NCI-H1417 treated with DMSO at 0.1 percent for 48 hours (cell line): Measurements from ENCODE around the gene ILKAP.

Experiments used
- DNase-seq: peaks from one replicate; lab custom pipeline; 2025; lab: John Stamatoyannopoulos, UW

Gene ILKAP

DNA sequence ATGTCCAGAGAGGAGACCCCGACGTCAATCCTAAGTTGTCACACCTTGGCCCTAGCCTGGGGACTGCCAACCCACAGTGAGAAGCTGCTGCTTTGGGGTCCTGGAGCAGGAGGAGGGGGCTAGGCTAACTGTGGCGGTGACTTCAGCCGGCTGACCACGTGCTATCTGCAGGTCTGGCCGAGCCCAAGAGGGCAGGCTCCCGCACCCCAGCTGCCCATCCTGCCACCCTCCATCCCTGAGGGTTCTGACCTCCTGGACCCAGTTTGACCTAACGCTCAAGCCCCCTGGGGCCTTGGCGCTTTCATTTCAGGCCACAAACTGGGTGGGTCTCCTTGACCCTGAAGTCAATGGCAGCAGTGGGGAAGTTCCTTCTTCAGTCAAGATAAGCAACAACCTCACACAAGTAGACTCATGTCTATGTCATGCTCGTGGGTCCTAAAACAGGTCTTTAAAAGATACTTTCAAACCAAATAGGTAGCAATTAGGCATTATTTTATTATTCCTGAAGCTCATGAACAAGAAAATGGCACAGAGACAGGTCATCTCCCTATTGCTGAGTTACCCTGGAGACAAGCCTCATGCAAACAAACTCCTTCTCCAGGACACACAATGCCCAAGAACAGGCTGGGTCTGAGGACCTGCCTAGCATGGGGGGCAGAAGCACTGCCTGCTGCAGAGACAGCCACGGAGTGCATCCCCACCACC lies 34.1 kb upstream of the ILKAP start:
- DNase-seq, result no peak

DNA sequence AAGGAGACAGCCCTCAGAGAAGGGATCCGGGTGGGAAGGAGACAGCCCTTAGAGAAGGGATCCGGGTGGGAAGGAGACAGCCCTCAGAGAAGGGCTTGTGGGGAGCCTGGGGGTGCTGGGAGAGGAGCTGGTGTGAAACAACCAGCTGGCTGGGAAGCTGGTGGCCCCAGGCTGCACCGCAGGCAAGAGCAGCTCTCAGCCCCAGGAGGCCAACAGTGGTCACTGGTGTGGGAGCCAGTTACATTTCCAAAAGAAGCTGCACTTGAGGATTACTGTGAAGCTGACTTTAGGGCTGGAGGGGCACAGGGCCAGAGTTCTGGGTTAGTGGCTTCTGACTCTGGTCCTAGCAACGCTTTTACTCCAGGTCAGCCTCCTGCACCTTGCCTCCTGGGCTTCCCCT lies 33.1 kb upstream of the ILKAP start:
- no peak for DNase-seq

DNA sequence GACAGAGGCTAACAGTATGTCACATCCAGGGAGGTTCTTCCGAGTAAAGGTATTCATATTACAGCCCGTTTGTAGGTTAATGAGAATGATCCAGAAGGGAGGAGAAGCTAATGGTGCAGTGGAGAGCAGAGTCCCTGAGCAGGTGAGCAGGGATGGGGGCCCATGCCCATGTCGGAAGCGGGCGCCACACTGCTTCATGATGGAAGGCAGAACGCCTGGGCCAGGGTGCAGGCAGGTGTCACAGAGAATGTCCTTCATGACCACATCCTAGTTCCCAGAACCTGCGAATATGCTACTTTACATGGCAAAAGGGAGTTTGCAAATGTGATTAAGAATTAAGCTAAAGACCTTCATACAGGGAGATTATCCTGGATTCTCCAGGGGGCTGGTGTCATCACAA lies 32.4 kb upstream of the ILKAP start:
- no peak for DNase-seq

DNA sequence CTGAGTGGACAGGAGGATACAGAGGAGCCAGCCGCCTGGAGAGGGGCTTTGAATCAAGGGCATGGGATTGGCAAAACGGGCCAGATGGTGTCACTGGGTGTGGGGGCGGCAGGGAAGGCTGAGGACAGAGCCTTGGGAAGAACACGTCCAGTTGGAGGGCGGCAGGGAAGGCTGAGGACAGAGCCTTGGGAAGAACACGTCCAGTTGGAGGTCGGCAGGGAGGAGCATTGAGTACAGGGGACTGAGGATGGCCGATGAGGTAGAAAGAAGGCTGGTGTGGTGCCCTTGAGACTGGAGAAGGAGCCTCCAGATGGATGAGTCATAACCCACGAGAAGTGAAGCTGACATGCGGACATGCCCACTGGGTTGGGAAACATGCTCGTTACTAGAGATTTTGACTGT lies 31.8 kb upstream of the ILKAP start:
- no peak for DNase-seq

DNA sequence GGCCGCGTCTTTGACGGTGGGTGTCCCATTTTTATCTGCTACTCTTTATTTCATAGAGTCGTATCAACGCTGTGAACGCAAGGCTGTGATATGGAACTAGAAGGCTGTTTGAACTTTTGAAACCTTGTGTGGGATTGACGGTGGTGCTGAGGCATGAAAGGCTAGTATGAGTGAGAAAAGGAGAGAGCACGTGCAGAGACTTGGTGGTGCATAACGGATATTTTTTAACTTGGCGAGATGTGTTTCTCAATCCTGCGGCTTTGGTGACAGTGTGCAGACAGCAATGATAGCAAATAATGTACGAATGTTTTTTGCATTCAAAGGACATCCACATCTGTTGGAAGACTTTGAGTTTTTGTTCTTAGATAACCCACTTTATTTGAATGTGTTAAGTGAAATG lies 30.1 kb upstream of the ILKAP start:
- DNase-seq, result no peak

DNA sequence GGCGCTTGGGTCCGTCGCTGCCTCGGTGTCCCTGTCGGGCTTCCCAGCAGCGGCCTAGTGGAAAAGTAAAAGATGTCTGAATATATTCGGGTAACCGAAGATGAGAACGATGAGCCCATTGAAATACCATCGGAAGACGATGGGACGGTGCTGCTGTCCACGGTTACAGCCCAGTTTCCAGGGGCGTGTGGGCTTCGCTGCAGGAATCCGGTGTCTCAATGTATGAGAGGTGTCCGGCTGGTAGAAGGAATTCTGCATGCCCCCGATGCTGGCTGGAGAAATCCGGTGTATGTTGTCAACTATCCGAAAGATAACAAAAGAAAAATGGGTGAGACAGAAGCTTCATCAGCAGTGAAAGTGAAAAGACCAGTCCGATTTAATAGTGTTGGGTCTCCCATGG lies 28.3 kb upstream of the ILKAP start:
- DNase-seq, result no peak

DNA sequence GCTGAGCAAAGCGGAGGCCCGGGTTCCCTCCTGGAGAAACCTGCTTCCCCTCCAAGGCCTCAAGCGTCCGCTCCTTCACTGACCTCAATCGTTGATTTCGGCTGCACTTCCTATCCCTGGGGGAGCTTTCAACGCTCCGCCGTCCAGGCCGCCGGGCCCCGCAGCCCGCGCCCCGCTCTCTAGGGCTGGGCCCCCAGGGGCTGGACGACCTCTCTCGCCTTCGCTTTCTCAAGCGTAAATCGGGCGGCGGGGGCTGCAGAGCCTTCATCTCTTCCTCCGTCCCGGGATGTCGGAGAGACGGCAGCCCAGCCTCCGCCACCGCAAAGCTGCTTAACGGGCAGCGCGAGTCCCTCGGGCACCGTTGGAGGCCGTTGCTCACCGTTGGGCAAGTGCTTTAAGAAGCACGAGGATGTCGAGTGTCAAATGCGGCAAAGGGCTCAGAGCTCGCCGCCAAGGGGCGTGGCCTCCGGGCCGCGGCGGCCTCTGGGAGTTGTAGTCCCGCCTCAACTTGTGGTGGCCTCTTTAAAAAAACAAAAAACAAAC lies 27.8 kb upstream of the ILKAP start:
- DNase-seq, result no peak

DNA sequence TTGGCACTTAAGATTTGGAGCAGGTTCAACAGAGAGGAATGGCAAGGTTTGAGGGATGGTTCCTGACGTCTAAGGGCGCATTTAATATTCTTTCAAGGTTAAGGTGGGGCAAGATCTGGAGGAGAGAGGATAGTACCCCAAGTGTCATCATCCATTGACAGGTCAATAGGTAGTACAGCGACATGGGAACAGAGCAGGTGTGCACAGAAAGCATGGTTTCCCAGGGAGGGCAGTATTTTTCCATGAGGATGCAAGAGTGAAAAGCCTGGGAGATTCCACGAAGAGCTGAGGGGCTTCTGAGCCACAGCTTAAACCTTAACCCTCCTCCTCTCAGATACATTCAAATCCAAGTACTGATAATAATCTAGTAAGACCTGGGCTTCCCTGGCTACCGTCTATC lies 27.2 kb upstream of the ILKAP start:
- no peak for DNase-seq

DNA sequence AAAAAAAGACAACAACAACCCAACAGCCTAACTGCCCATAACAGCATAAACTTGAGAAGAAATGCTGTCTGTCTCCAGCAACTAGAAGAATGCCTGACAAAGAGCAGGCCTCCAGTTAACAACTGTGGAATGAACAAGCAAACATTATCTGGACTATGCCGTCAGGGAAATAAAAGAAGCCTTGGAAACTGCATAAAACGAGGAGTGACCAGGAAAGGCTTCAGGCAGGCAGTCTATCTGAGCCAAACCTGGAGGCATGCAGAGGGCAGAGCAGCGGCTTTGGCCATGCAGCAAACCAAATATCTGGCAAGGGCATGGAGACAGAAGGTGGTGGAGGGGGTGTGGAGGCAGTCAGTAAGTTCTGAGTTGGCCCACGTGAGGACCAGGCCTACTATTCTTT lies 25.2 kb upstream of the ILKAP start:
- DNase-seq, result no peak

DNA sequence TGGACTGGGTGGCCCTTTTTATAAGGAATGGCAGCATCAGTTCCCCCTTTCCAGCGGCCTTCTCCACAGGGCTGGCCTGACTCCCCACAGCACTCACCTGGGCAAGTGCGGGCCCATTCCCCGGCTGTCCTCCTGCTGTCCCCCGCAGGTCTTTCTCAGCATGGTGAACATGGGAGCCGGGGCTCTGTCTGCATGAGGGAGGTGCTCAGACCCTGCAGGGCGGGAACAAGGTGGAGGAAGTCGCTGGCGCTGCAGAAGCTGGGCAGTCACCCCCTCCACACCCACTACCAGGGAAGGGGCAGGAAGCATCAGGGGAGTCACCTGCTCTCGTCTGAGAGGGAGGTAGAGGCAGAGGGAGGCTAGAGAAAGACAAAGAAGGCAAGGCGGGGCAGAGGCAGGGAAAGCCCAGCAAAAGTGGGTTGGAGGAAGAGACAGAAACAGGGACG lies 24.1 kb upstream of the ILKAP start:
- no peak for DNase-seq

DNA sequence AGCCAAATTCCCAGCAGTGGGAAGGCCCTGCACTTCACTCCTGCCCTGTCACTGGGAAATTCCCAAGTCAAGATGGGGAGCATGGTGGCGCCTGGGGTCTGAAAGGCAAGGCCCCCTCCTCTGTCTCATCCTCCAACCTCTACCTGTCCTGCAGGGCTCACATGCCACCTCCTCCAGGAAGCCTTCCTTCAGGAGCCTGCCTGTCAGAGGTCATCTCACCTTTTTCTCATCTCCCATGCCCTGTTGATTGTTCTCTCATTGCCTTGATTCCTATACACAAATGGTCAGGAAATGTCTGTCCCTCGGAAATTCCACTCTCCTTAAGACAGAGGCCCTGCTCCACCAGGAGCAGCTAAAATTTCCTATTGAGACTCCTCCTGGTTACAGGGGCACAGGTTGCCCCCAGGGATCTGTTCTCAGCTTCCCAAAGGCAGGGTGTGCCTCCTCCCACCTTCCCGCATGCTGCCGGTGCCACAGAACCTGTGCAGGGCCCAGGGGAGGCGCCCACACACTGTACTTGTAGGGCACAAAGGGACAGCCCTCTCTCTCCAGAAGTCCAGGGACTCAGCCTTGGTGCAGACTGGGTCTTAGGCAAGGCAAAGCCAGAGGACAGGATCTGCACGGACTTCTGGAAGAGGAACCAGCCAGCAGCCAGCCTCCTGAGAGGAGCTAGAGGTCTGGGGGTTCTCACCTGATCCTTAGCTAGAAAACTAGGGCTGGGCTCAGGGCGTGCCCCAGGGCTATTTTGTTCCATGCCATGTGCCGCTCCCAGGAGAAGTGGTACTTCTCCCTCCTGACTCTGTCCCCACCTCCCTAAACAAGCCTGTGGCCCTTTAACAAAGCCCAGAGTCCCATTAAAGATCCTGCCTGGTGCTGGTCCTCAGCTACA lies 23.4 kb upstream of the ILKAP start:
- DNase-seq, result no peak

DNA sequence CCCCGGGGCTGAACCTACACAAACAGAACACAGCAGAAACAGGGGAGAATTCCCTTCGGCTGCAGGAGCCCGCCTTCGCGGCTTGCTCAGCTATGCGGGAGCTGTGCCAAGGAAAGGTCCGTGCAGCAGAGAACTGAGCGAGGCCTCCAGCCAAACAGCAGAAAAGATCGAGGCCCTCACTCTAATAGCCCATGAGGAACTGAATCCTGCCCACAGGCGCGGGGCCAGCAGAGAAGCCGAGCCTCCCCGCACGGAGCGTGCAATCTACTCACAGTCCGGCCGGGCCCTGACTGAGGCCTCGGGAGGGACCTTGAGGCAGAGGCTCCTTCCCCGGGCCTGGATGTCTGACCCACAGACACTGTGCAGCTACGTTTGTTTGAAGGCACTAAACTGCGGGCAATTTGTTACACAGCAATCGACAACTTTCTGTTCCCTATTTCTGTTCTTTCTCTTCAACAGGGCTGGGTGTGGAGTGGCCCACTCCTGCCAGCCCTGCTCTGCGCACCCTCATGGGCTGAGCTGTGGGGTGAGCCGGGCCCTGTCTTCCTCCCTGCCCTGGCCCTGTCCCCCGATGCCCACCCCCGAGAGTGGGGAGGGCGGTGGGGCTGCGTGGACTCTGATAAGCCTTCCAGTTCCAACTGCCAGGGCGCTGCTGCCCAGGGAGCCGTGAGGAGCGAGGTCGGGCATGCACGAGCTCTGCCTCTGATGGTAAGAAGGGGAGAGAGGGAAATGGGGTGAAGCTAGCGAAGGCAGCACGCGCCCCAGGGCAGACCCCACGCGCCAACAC lies 22.6 kb upstream of the ILKAP start:
- no peak for DNase-seq

DNA sequence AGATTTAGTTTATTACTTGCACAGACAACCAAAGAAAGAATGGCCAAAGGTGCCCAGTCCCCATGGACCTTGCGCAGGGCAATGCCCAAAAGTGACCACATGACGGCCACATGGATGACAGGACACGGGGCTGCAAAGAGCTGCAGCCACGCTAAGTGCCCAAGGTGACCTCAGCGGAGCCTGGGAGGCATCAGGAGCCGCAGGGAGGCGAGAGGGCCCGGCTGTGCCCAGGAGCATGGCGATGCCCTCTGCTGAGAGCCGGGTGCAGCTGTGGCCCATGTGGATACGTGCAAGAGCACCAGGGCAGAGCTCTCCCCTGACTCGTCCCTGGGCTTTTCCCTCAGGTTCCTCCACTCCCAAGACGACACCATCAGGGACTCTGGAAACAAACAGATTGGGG lies 21.6 kb upstream of the ILKAP start:
- DNase-seq, result no peak

DNA sequence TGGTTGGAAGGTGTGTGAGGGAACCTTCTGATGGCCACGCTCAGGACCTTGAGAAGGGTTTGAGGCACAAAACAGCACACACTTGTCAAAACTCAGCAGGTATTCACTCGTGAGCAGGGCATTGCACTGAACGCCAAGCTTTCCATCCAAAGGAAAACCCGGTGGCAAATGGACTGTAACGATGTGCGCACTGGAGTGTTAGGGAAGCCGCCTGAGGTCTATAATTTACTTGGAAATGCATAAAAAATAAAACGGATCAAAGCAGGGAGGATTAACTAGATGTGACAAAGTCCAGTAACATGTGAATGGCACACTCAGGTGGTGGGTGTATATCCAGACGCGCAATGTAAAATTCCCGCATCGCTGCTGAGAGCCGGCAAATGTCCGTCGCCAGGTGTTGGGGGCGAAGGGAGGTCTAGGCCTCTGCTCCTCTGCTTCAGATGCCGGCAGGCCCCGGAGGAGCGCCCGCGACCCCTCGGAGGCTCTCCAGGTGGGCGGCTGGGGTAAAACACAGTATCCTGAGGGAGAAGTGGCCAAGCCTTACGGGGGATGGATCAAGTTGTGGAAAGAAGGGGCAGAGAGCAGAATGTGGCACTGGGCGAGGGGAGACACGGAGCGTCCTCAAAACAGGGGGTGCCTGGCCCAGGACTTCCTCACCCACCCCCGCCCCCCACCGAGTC lies 21.0 kb upstream of the ILKAP start:
- DNase-seq, result no peak

DNA sequence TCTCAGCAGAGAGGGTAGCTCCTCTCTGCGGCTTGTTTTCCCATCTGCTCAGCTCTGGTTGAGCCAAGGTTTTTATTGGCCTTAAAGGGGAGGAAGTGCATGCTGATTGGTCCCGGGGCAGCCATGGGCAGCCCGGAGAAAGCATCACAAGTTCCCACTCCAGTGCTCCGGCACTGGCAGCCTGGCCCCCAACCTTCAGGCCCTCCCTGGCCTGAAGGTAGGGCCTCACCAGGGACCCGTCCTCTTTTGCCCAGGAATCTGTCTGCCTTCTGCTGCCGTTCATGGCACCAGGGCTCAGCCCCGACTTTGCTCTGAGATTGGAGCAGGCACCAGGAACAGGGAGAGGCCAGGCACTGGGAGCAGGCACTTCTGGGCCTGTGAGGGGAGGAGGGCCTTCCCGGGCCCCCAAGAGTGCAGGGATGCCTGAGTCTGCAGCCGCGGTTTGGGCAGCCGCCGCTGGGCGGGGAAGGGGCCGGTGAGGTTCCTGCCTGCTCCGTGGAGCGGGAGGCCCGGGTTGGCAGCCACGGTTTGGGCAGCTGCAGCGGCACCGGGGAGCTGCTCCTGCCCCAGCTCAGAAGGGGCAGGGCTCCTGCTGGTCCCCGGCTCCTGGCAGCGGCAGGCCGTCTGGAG lies 17.5 kb upstream of the ILKAP start:
- DNase-seq, result no peak

DNA sequence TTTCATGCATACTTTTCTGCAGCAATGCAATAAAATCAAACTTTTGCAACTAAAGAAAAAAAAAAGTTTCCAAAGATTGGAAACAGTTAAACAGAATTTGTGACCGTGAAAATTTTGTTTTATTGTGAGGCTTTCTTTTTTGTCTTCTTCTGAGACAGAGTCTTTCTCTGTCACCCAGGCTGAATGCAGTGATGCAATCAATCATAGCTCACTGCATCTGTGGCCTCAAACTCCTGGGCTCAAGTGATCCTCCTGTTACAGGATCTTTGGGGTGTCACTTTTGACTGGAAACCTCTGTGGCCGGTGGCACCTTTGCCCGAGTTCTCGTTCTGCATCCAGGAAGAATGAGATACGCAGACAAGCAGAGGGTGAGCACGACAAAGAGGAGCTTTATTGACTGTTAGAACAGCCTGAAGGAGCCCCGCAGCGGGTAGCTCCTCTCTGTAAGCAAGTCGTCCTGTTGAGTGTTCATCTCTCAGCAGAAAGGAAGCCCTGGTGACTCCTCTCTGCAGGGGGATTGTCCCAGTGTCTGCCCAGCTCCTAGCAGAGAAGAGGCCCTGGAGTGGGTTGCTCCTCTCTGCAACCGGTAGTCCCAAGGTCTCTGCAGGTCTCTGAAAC lies 16.9 kb upstream of the ILKAP start:
- no peak for DNase-seq

DNA sequence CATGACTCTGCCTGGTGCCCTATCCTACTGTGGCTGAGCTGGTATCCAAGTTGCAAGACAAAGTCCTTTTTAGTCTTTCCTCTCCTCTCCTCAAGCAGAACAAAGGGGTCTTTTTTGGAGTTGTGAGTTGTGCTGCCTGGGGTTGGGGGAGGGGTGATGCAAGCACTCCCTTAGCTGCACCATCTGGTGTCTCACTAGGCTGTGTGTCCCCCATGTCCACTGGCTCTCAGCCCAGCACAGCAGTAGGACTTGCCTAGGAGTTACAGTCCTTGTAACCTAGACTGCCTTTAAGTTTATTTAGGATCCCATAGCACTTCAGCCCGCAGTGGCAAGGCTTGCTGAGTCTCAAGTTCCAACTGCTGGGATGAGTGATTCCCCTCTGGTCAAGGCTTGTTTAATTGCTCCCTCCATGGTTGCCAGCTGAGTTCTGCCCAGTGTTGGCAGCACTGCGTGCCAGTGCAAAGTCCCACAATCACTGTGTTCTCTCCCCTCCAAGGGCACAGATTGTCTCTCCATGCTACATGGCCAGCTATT lies 13.2 kb upstream of the ILKAP start:
- no peak for DNase-seq

DNA sequence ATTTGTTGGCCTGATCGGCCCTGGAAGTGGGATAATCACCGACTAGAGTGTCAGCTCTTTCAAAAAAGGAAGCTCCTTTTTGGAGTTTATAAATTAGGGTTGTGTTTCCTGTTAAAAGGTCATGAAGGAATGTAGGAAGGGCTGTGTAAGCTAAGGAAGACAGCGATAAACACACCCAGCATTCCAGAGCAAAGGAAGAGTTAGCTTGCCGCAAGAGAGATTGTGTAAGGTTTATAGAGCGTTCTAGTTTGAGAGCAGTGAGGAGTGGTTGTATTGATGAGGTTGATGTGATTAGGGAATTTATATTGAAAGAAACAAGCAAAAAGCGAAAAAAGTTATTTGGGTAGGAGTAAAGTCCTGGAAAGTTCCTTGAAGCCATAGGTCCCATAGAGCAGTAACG lies 3.5 kb upstream of the ILKAP start:
- no peak for DNase-seq

DNA sequence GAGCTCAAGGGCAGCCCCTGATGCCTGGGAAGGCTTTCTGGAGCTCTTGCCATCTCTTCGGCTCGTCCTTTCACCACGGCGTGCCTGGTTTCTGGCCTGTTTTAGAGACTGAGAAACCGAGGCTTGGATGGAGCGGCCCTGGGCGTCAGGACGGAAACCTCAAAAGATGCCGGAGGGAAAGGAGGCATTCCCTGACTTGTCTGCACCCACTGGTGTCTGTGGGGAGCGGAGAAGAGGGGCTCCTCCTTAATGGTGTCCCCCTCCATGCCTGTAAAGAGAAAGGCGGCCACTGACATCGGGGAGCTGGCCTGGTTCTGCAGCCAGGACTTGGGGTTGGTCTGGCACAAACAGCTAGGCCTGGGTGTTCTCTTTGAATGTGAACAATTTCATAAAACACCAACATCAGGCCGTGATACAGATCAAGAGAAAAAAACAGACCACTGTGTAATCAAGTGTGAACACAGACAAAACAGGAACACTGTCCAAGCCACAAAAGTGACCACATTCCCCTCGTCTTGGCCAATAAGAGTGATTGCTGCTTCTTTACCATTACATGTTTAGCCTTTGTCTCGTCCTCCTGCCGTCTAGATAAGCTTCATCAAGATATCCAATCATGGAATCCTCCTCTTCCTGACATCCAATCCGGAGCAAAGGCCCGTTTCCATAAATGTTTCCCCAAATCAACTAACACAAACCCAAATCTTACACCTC lies 633 bp upstream of the ILKAP start:
- no peak for DNase-seq
